Type B pancreatic cell (in vitro differentiated cells): ENCODE data around the gene EPS15. TPM values are rescaled to one million over a fixed set of nuclear protein-coding genes. Genes with fewer than 3 reads are reported as not detected.

ENCODE experiments used
- DNase-seq: peaks from one replicate; pipeline ENCODE4 v3.0.0; 2021; ENCODE audit warnings: mixed read lengths; ENCODE audit not compliant: unreplicated experiment; ENCODE audit errors: extremely low spot score
- H3K27ac Mint-ChIP-seq: 2 replicates; pipeline ENCODE4 v1.8.0; 2021; ENCODE audit warnings: mild to moderate bottlenecking, mixed read lengths
- H3K27me3 Mint-ChIP-seq: 2 replicates; pipeline ENCODE4 v1.8.0; 2021; ENCODE audit warnings: mixed read lengths
- H3K36me3 Mint-ChIP-seq: 2 replicates; pipeline ENCODE4 v1.8.0; 2021; ENCODE audit warnings: mixed read lengths
- H3K4me1 Mint-ChIP-seq: one replicate; pipeline ENCODE4 v1.8.0; 2021; ENCODE audit warnings: mixed read lengths; ENCODE audit not compliant: unreplicated experiment
- H3K4me3 Mint-ChIP-seq: 2 replicates; pipeline ENCODE4 v1.8.0; 2021; ENCODE audit warnings: mild to moderate bottlenecking, mixed read lengths
- H3K9me3 Mint-ChIP-seq: 2 replicates; pipeline ENCODE4 v1.8.0; 2021; ENCODE audit warnings: mixed read lengths
- CTCF ChIP-seq: fragments of 200-600 bp; sonication (generic); conservative IDR thresholded peaks from 2 replicates; pipeline ENCODE4 v1.5.0; 2021; ENCODE audit warnings: antibody characterized with exemption, mild to moderate bottlenecking
- total RNA-seq: library from RNA; stranded (reverse); gene quantifications from 2 replicates; pipeline ENCODE4 v1.2.1, GENCODE V29; 2021; ENCODE audit warnings: low replicate concordance

The EPS15 gene
- total RNA-seq, 1 donor from 2014 or later: 49.4 TPM

- peaks cover 14% of the 10 kb centered on the region for H3K36me3 Mint-ChIP-seq
- H3K27ac Mint-ChIP-seq: no peak overlapping the region
- H3K9me3 Mint-ChIP-seq: no peaks in the 10 kb centered on the region
- H3K27me3 Mint-ChIP-seq: no peaks in the 10 kb centered on the region
- H3K4me1 Mint-ChIP-seq: peaks cover 18% of the 10 kb centered on the region
- no peak for DNase-seq
- H3K4me3 Mint-ChIP-seq: no peak overlapping the region
- no peak for TF ChIP-seq CTCF
Observed at GRCh38 chr1:51425955-51426354, 93.1 kb downstream of the EPS15 start.

GRCh38 chr1:51425273-51425672, 93.8 kb downstream of the EPS15 start:
- H3K27ac Mint-ChIP-seq: no peak overlapping the region
- TF ChIP-seq CTCF: no peak
- H3K4me3 Mint-ChIP-seq: no peak overlapping the region
- H3K4me1 Mint-ChIP-seq: peaks cover 22% of the 10 kb centered on the region
- no peaks in the 10 kb centered on the region for H3K27me3 Mint-ChIP-seq
- H3K36me3 Mint-ChIP-seq: peaks cover 18% of the 10 kb centered on the region
- no peak for DNase-seq
- no peaks in the 10 kb centered on the region for H3K9me3 Mint-ChIP-seq

- DNase-seq: no peak
- no peak for TF ChIP-seq CTCF
- no peaks in the 10 kb centered on the region for H3K27me3 Mint-ChIP-seq
- H3K4me3 Mint-ChIP-seq: no peak overlapping the region
- peaks cover 22% of the 10 kb centered on the region for H3K4me1 Mint-ChIP-seq
- no peaks in the 10 kb centered on the region for H3K9me3 Mint-ChIP-seq
- H3K36me3 Mint-ChIP-seq: peaks cover 20% of the 10 kb centered on the region
- peak overlapping the region; percentile 36 for H3K27ac Mint-ChIP-seq
Observed at GRCh38 chr1:51423073-51423821, 95.8 kb downstream of the EPS15 start.

GRCh38 chr1:51422367-51423072, 96.5 kb downstream of the EPS15 start:
- Mint-ChIP-seq H3K4me3 (no peak overlapping the region), H3K27ac (peak overlapping the region; percentile 8), H3K36me3 (peaks cover 16% of the 10 kb centered on the region), H3K4me1 (peaks cover 22% of the 10 kb centered on the region), H3K9me3 (no peaks in the 10 kb centered on the region), H3K27me3 (no peaks in the 10 kb centered on the region)
- no peak for TF ChIP-seq CTCF
- DNase-seq: no peak

GRCh38 chr1:51421964-51422363, 97.1 kb downstream of the EPS15 start:
- Mint-ChIP-seq H3K36me3 (peaks cover 11% of the 10 kb centered on the region), H3K27ac (peak overlapping the region; percentile 8), H3K27me3 (no peaks in the 10 kb centered on the region), H3K4me3 (peak overlapping the region; percentile 76), H3K4me1 (peaks cover 22% of the 10 kb centered on the region), H3K9me3 (no peaks in the 10 kb centered on the region)
- no peak for DNase-seq
- no peak for TF ChIP-seq CTCF
